K562 (cell line): ENCODE results near the gene TSKS. TPM values are rescaled to one million over a fixed set of nuclear protein-coding genes. Genes with fewer than 3 reads are reported as not detected.

ENCODE experiments used
- CBFA2T3 ChIP-seq: fragments of 450-650 bp; IDR thresholded peaks from 2 replicates; pipeline ENCODE4 v1.6.1; 2017
- HNRNPL ChIP-seq: fragments of 200-400 bp; formaldehyde crosslinking; IDR thresholded peaks from 2 replicates; pipeline ENCODE4 v1.6.1; 2017; ENCODE audit warnings: low read depth, mild to moderate bottlenecking, low read length
- POLR2B ChIP-seq: fragments of 450-650 bp; IDR thresholded peaks from 2 replicates; pipeline ENCODE4 v1.6.1; 2018; ENCODE audit warnings: low read depth; ENCODE audit not compliant: partially characterized antibody
- POLR3G ChIP-seq: IDR thresholded peaks from 2 replicates; pipeline ENCODE4 v1.6.1; 2011; ENCODE audit not compliant: insufficient read length, insufficient replicate concordance; ENCODE audit errors: extremely low read depth
- SMARCE1 ChIP-seq: fragments of 450-650 bp; IDR thresholded peaks from 2 replicates; pipeline ENCODE4 v1.7.1; 2016; ENCODE audit warnings: mild to moderate bottlenecking
- THRAP3 ChIP-seq: fragments of 450-650 bp; IDR thresholded peaks from 2 replicates; pipeline ENCODE4 v1.6.1; 2016; ENCODE audit warnings: mild to moderate bottlenecking, inconsistent platforms, borderline replicate concordance
- ZBTB7A ChIP-seq: IDR thresholded peaks from 2 replicates; pipeline ENCODE4 v1.6.1; 2011; ENCODE audit warnings: low read depth, mild to moderate bottlenecking, low read length, moderate library complexity, borderline replicate concordance; ENCODE audit not compliant: control insufficient read depth
- ZNF316 ChIP-seq: fragments of 450-650 bp; IDR thresholded peaks from 2 replicates; pipeline ENCODE4 v1.6.1; 2016
- polyA plus RNA-seq, 8 experiments: library from polyadenylated mRNA; depleted of rRNA in 4 of 8; stranded (reverse) in 5 of 8; unstranded in 3 of 8; fragments of >200 nt; fragmentation: Nextera tagmentation in 2 of 8; fragmentation: Illumina TruSeq in 1 of 8; extraction: Ambion mirVana in 2 of 8; extraction: Trizol in 1 of 8; gene quantifications; 2 replicates each; pipeline versions ENCODE4 v1.2.1 to v1.2.3, GENCODE V29; 2011 to 2014; ENCODE audit warnings: inconsistent platforms in 1 of 8, missing spikeins in 1 of 8
- total RNA-seq, 7 experiments: library from RNA; depleted of rRNA in 6 of 7; stranded (reverse); fragments of >200 nt in 6 of 7; fragmentation: Illumina TruSeq in 2 of 7; extraction: Trizol in 2 of 7; gene quantifications; 2 replicates each; pipeline versions ENCODE4 v1.2.1 to v1.2.3, GENCODE V29; 2011 to 2021; ENCODE audit warnings: low replicate concordance in 1 of 7
- TF ChIP-seq, protein P1 (sequence below): fragments of 250-450 bp; sonication (Bioruptor Pico); IDR thresholded peaks from 2 replicates; pipeline ENCODE4 v1.9.0; 2021; ENCODE audit warnings: mild to moderate bottlenecking, inconsistent platforms
- TF ChIP-seq, protein P2 (sequence below): fragments of 450-650 bp; formaldehyde crosslinking; conservative IDR thresholded peaks from 2 replicates; pipeline ENCODE4 v1.4.0; 2022; ENCODE audit warnings: mild to moderate bottlenecking, missing genetic modification characterization

Gene TSKS
- total and polyA plus RNA-seq, 9 of the 15 experiments (the other 6 are each of a cell fraction or from before 2014, with no cell fraction given), result 0.14 to 4.5 (median 0.80) TPM

DNA sequence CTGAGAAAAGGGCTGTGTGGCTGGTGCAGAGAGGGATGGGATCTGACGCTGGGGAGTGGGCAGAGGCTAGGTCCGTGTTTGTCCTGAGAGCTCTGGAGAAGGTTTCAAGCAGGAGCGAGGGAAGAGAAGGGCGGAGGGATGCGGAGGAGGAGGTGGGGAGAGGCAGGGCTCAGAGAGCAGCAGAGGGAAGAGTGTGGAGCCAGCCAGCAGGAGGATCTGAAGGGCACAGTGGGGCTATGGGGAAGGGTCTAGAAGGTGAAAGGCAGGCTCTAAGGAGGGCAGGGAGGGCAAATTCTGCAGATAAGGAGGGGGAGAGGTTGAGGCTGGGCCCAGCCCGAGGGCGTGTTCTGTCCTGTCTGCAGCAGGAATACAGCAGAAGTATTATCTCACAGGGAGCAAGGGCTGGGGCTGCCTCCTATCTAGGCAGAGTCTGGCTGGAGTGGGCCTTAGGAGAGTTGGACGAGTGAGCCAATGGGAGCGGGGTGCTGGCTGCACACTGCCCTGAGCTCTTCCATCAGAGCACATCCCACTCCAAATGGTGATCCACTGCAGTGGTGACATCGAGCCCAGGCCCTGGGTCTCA is 9.8 kb upstream of the TSKS start (continued):
- TF ChIP-seq, protein P1, sequence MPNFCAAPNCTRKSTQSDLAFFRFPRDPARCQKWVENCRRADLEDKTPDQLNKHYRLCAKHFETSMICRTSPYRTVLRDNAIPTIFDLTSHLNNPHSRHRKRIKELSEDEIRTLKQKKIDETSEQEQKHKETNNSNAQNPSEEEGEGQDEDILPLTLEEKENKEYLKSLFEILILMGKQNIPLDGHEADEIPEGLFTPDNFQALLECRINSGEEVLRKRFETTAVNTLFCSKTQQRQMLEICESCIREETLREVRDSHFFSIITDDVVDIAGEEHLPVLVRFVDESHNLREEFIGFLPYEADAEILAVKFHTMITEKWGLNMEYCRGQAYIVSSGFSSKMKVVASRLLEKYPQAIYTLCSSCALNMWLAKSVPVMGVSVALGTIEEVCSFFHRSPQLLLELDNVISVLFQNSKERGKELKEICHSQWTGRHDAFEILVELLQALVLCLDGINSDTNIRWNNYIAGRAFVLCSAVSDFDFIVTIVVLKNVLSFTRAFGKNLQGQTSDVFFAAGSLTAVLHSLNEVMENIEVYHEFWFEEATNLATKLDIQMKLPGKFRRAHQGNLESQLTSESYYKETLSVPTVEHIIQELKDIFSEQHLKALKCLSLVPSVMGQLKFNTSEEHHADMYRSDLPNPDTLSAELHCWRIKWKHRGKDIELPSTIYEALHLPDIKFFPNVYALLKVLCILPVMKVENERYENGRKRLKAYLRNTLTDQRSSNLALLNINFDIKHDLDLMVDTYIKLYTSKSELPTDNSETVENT (CRISPR knock-in tag), result no peak
- TF ChIP-seq THRAP3, result no peak
- peak; percentile 23; the same call in 1 of the 2 replicates for TF ChIP-seq ZBTB7A
- TF ChIP-seq POLR2B, result peak; percentile 43
- TF ChIP-seq POLR3G, result no peak
- TF ChIP-seq HNRNPL, result no peak
- TF ChIP-seq ZNF316, result peak; percentile 83
- TF ChIP-seq, protein P2, sequence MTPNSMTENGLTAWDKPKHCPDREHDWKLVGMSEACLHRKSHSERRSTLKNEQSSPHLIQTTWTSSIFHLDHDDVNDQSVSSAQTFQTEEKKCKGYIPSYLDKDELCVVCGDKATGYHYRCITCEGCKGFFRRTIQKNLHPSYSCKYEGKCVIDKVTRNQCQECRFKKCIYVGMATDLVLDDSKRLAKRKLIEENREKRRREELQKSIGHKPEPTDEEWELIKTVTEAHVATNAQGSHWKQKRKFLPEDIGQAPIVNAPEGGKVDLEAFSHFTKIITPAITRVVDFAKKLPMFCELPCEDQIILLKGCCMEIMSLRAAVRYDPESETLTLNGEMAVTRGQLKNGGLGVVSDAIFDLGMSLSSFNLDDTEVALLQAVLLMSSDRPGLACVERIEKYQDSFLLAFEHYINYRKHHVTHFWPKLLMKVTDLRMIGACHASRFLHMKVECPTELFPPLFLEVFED, result peak; percentile 50; the same call in 1 of the 2 replicates
- TF ChIP-seq SMARCE1, result 0 out of 2 replicates have a peak, but pooled peaks have one; percentile 17
- TF ChIP-seq CBFA2T3, result peak; percentile 40; the same call in 1 of the 2 replicates
